Stimulated activated naive CD4-positive, alpha-beta T cell treated with Interleukin-2 at 50 U/mL for 16 hours (primary cell): ENCODE measurements around the gene PLA2G12A.

ENCODE experiments used
- DNase-seq: peaks from one replicate; lab custom pipeline; 2025; lab: John Stamatoyannopoulos, UW

Gene PLA2G12A

DNA sequence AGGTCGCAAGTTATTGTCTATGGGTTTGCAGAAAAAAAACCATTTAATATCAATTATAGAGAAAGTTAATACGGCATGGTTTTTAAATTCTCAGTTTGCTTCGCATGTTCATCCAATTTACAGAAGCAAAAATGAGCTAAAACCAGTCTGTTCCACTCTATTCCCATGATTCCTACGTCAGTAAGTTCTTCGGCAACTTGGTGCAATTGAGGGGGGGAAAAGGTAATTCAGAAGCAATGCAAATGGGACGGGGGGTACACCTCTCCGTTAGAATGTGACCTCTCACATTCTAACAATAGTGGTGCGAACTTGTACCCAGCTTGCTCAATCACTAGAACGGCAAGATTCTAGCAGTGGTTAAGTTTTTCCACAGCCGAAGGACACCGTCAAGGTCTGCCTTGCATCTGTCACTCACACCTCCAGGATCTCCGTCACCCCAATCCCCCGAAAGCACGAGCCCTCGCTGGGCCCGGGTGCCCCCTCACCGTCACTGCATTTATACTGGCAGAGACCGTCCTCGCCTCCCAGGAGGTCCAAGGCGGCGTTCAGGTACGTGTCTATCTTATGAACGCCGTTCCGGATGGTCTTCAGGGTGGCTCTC is 653 bp downstream of the PLA2G12A start:
- no peak for DNase-seq

DNA sequence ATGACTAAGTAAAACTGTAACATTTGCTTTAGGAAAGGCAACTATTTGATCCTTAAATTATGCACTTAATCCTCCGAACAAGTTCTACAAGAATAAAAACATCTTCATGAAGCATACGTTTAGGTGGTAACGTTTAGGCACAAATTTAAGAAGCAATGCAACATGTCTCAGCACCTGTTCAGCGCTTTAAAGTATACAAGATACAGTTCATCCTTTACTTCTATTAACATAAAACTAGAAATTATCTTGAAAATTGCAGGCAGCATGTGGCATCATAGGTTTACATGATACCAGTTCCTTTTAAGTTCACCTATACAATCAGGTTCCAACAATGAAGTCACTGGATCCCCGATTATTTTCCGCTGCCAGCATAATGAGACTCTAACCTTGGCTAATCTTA is 1.5 kb downstream of the PLA2G12A start:
- DNase-seq = no peak

DNA sequence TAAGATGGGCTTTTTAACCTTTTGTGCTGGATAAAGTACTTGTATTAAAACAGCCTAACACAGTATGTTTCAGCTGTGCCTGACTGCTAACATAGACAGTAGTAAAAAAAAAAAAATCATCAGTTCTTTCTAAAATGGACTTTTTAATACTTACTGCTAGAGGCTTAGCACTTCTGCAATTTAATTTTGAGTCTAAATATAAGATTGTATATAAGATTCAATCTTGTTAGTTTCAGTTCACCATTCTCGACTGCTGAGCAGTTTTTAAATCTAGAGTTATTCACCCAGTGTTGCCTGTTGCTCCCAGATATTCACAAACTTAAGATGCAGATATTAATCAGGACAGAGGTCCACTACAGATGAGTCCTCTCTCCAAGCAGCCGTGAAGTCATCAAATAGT is 6.8 kb downstream of the PLA2G12A start:
- no peak for DNase-seq

DNA sequence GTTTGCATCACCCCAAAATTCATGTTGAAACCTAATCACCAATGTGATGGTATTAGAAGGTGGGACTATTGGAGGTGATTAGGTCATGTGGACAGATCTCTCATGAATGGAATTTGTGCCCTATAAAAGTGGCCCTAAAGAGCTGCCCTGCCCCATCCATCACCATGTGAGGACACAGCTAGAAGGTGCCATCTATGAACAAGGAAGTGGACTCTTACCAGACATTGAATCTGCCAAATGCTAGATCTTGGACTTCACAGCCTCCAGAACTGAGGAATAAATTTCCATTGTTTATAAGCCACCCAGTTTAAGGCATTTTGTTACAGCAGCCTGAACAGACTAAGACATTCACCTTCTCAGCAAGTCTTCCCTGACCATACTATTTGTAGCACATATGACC is 7.5 kb downstream of the PLA2G12A start:
- no peak for DNase-seq

DNA sequence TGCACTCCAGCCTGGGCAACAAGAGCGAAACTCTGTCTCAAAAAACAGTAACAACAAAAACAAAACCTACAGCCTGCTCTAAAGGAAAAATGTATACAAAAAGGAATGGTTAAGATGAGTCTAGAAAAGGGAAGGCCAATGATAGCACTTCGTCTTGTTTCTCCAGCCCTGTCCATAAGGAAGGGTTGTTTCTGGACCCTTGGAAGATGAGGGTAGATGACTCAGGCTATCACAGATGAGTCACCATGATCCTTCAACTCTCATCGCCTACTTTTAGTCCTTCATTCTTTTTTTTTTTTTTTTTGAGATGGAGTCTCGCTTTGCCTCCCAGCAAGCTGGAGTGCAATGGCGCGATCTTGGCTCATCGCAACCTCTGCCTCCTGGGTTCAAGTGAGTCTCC is 8.8 kb downstream of the PLA2G12A start:
- no peak for DNase-seq

DNA sequence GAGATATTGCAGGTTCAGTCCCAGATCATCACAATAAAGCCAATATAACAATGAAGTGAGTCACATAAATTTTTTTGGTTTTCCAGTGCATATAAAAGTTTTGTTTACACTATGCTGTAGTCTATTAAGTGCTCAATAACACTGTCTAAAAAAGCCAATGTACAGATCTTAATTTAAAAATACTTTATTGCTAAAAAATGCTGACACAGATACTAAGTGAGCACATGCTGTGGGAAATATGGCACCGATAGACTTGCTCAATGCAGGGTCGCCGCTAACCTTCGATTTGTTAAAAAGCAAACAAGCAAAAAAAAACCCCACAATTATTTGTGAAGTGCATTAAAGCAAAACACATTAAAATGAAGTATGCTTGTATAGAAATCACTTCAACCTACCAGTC is 10.3 kb downstream of the PLA2G12A start:
- DNase-seq = no peak

DNA sequence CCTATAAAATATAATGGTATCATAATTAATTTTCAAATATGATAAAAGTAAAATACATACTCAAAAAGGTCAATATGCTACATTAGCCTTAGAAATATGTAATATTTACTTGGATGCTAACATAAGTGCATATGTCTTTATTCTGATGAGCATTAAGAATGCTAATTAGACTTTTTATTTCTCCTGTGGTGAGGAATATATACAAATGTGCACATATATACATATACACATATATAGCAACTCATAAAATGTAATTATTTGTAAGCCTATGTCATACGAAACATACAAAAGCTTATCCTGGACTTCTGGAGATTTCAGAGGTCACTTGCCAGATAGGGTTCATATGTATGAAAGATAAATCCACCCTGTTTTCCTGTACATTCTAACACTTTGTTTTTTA is 11.1 kb downstream of the PLA2G12A start:
- no peak for DNase-seq

DNA sequence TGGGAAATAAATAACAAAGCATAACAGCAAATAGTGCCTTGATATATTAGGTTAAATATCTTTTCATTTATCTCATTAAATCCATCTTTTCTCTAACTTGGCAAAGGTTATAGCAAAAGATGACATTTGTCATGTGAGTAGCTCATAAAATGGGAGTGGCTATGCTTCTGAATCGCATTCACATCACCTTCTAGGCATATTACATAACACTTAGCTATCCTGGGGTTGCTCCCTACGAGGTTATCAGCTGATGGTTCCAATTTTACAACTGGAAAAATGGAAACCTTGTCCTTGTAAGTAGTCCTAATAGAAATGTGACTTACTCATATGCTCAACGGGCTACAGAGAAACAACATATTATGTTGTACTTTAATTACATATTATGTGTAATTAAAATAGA is 16.4 kb downstream of the PLA2G12A start:
- no peak for DNase-seq

DNA sequence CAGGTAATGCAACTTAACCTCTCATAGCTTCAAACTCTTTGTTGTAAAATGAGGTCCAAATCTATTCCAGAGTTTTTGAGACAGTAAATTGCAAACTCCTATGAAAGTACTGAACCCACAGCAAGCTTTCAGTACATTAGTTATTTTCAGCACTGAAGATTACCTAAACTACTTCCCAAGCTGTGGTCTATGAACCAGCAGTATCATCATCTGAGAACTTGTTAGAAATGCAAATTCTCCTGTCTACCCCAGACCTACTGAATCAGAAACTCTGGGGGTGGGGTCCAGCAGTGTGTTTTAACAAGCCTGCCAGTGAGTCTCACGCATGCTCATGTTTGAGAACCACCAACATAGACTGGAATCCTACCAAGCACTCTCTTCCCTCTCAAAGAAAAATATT is 20.9 kb downstream of the PLA2G12A start:
- DNase-seq = no peak

DNA sequence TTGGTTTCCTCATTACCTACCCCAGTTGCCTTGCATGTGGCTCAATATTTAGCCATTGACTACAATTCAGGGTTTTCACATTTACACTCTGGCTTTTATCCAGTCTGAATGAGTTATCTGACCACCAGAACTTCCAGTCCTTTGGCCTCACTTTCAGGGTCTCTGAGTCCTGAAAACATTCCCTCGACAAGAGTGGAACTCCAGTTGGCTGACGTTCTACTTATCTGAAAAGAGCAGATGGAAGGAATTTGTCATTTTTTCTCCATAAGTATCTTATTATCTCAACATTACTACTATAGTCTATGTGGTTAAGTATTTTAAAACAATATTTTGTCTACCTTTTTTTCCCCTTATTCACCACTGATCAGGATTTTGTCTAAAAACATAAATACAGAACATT is 21.4 kb downstream of the PLA2G12A start:
- no peak for DNase-seq

DNA sequence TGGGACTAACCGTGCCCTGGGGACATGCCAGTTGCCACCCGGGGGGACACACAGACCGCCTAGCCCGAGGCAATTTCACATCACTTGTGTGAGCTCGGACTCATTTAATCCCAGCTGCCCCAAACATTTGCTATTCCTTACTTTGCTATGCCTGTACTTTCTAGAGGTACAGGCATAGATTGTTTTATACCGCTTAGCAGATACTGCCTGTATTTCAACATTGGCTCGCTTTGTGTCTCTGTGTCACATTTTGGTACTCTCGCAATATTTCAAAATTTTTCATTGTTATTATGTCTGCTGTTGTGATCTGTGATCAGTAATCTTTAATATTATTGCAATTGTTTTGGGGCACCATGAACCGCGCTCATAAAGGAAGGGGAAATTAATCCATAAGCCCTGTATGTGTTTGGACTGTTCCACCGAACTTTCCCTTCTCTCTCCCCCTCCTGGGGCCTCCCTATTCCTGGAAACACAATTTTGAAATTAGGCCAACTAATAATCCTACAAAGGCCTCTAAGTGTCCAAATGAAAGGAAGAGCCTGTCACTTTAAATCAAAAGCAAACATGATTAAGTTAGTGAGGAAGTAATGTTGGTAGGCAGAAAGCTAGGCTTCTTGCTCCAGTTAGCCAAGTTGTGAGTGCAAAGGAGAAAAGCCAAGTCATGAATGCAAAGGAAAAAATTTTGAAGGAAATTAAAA is 26.1 kb downstream of the PLA2G12A start:
- DNase-seq = no peak

DNA sequence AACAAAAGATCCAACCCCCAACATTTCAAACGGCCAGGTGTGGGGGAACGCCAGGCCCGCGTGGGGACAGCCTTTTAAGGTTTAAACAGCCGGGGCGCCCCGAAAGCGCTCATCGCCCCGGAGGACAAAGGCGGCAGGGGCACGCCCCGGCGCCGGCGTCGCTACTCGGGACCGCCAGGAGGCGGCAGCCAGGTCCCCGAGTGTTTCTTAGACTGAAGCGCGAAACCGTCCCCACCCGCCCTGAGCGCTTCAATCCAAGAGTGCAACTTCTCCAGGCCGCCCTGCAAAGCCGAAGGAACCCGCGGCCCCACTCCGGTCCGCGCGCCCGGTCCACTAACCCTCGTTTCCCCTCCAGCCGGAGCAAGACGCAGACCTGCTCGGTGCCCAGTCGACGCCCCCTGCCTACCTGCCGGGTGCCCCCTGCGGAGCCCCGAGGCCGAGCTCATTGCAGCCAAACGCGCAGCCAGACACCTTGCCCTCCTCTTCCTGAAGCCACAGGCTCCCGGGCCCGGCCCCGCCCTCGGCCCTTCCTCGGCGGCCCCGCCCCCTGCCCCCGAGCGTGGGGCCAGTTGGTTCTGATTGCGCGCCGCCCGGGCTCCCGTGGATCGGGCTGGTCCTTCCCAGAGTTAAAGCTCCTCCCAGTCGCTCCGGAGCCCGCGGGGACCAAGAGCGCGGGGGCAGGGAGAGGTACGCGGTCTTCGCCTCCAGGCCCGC is 26.8 kb downstream of the PLA2G12A start, which contains the start of gene CASP6:
CASP6 (minus strand) TSS at position 496 of the 714 bp plus-strand sequence; CDS start at position 446, 50 bp downstream.
- peak; percentile 62 for DNase-seq

DNA sequence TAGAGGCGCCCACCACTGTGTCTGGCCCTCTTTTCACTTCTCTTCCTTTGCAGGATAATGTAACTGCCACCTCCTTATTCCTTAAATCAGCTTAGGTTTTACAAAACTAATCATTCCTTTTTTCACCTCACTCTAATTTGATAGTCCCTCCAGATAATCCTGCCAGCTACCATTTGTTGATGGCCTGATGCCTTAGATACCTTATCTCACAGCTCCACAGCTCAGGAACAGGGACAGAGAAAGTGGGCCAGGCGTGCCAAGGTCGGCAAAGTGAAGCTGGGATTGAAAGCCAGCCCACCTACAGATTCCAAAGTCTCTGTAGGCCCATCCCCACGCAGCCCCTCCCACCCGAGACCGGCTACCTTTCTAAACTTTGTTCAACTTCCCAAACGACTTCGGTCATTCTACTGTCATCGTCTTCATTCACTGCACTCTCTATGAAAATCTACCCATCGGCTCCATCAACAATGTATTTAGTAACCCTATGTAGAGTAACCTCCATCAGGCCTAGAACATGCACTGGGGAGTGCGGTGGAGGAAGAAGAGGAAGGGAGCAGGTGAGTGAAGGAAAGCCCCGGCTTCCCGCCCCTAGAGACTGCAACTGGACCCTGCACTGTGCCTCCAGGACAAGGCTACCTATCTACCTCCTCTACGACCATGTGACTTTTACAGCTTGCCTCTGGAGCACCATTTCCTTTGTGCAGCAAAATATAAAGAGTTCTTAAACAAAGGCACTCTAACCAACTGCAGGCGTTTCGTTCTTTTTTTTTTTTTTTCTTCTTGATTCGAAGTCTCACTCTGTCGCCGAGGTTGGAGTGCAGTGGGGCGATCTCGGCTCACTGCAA is 28.1 kb downstream of the PLA2G12A start:
- no peak for DNase-seq

DNA sequence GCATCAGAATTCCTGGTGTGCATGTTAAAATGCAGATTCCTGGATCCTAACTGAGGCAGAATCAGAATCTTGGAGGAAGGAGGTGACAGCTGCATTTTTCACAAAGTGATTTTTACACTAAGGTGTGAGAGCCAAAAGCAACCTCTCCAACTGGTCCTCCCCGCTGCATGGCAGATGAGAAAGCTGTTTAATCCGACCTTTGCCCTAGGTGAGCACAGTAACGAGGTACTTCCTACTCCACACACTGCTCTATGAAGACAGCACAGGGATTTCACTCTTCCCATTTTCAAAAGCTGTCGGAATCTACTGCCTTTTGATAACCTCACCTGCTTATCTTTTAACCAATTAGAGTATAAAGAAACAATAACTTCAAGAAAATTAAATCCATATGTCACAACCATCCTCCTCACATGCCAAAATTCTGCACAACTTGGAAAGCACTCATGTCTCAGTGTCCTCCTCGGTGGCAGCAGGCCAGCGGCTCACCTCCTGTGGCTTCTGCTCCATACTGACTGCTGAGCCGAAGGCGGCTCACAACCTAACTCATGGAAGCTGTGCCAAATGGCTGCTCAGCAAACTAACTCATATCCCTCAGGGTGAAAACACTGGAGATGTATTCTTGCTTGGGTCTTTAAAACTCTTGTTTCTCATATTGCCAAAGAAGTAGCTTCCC is 30.2 kb downstream of the PLA2G12A start:
- no peak for DNase-seq

DNA sequence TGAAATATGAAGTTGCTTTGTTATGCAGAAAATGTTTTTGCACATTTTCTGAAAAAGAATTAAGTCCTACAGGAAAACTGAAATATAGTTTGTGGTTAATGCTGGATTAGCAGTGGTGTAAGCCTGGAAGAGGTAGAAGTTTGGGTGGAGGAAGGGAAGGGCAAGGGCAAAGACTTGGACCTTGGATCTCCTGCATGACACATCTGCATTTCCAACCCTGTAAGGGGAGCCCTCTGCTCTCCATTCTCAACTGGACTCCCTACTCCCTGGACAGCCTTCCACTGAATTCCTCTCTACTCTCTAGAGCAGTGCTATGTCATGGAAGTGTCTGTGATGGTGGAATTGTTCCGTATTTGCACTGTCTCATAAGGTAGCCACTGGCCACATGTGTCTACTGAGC is 31.2 kb downstream of the PLA2G12A start:
- DNase-seq = no peak

DNA sequence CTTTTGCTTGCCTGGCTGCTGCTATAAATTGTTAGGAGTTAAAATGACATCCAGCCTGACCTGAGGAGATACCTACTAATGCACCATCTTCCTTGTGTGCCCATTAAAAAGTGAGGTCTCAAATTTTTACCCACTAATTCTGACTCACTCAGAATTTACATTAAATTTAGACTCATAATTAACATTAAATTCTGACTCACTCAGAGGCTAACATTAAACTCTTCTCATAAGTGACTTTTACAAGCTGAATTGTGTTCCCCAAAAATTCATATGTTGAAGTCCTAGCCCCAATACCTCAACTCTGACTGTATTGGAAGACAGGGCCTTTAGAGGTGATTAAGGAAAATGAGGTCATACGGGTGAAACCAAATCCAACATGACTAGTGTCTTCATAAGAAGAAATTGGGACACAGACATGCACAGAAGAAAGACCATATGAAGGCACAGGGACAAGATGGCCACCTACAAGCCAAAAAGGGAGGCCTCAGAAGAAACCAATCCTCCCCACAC is 38.4 kb downstream of the PLA2G12A start:
- DNase-seq = no peak

DNA sequence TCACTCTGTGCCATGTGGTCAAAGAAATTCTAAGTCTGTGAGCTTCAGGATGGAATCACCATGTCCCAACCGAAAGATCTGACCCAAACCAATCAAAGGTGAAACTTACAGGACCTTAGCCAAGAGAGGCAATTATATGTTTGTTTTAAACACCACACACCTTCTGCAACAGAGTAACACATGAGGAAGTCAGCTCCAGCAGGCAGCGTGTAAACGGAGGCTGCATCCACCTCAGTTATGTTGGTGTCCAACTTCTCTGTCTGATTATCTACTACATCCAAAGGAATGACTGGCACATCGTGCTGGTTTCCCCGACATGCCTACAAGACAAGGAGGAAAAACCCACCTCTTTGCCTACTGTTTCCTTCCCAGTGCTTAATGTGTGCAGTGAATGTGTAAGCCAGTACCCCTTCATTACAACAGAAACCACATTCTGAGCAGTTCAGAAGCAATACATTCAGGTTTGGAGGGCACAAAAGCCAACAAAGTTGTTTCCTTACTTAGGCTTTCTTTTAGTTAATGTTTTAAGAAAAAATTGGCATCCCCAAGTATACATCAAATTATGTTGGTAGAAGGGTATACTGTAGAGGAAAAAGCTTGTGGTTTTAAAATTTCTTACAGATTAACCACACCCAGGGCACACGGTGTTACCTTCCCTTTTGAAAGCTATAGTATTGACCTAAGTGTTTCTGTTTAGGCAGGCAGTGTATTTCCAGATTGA is 39.0 kb downstream of the PLA2G12A start:
- no peak for DNase-seq

DNA sequence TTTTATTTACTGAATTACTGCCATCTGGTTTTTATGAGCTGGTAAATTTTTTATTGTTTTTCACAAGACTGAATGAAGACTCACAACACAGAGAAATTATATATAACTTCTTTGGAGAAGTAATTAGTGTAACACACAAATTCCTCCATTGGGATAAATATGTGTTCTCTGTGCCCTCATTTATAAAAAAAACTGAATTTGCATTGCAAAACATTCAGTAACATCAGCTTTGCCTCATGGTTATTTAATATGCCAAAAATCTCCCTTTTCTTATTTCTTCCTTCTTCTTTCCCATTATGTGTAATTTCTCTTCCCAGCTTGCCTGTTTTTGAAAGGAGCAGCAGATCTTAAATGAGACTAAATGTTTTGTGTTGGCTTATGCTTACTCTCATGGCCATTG is 45.1 kb downstream of the PLA2G12A start:
- no peak for DNase-seq

DNA sequence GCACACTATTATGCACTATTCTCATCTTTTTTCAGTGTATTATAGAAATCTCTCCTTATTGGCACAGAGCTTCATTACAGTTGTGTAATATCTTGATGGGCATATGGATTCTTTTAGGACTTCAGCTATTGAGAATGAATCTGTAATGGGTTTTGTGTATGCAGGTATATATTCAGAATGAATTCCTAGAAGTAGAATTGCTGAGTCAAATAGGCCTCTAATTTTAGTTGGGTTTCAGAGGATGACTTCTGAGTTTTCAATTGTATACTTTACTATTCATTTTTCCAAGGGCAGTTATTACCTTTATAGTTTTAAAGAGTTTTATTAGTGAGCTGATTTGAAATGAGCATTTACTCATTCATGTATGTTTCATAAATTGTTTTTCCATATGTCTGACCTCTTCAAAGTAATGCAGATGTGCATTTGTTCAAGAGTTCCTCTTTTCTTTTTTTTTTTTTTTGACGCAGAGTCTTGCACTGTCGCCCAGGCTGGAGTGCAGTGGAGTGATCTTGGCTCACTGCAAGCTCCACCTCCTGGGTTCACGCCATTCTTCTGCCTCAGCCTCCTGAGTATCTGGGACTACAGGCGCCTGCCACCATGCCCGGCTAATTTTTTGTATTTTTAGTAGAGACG is 46.1 kb downstream of the PLA2G12A start:
- DNase-seq = no peak

DNA sequence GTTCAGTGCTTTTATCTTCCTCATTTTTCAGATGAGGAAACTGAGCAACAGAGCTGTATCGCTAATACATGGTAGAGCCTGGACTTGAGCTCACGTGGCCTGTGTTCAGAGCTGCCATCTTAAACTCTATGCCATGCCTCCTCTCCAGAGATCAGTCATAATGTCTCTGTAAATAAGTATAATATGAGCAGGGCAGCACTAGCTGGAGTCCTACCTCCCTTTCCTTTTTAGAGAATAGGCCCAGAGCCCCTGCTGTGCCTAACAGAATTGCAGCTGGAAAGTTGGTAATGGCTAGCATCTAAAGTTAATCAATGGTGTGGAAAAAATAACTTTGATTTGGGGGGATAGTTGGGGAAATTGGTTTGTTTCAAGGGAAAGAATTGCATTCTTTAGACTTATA is 47.0 kb downstream of the PLA2G12A start:
- DNase-seq = no peak
